K562 (cell line): ENCODE measurements around the gene MBP. TPM values are rescaled to one million over a fixed set of nuclear protein-coding genes. Genes with fewer than 3 reads are reported as not detected.

ENCODE experiments used
- ATAC-seq: fragments of 200-7000 bp; cut with Tn5 transposase; 3 replicates; pipeline ENCODE4 v1.9.1; 2020; ENCODE audit warnings: moderate library complexity
- BruUV-seq: library from RNA; stranded (reverse); fragments of 400-500 nt; replicated peaks from 2 replicates; lab custom pipeline; 2021; lab: Mats Ljungman, UMichigan
- CTCF ChIA-PET: fragments of 300-600 bp; formaldehyde crosslinking; extraction: SDS; loops from one replicate; lab custom pipeline; 2021; ENCODE audit warnings: low intra/inter-chr PET ratio; lab: Yijun Ruan, JAX
- POLR2A ChIA-PET: fragments of 300-600, 350-650 bp; sonication (Branson Sonifier 250); formaldehyde crosslinking; extraction: SDS; loops from one replicate; lab custom pipeline; 2021; ENCODE audit warnings: antibody characterized with exemption, inconsistent platforms; lab: Yijun Ruan, JAX
- DNase-seq, 4 experiments: peaks; one replicate each; pipeline versions ENCODE4 v3.0.0 to v3.0.0-alpha.2; 2011 to 2018; ENCODE audit warnings: low spot score in 3 of 4, mixed read lengths in 3 of 4; ENCODE audit errors: extremely low read depth in 1 of 4
- FAIRE-seq: peaks from 2 replicates; lab custom pipeline; 2011; peaks lifted over from hg19 to GRCh38; lab: Jason Lieb, UNC
- H2AFZ ChIP-seq: 2 replicates; pipeline ENCODE4 v1.6.0; 2011; ENCODE audit warnings: low read depth, low read length, control low read depth, inconsistent platforms
- H3K27ac ChIP-seq: fragments of 200-600 bp; 3 replicates; pipeline ENCODE4 v1.8.0; 2011; ENCODE audit warnings: low read depth, mild to moderate bottlenecking, control low read depth, inconsistent platforms, low read length, moderate library complexity, mixed read lengths; ENCODE audit errors: extremely low read depth
- H3K27me3 ChIP-seq, 2 experiments: fragments of 300-600 bp in 1 of 2; 2 replicates in 1 of 2; 3 replicates in 1 of 2; pipeline versions ENCODE4 v1.6.0 to v1.8.0; 2011; ENCODE audit warnings: inconsistent platforms in 2 of 2, low read length in 2 of 2, mild to moderate bottlenecking in 1 of 2, mixed read lengths in 1 of 2, moderate library complexity in 1 of 2; ENCODE audit not compliant: control insufficient read depth in 2 of 2, insufficient read depth in 2 of 2
- H3K36me3 ChIP-seq: fragments of 300-600 bp; 3 replicates; pipeline ENCODE4 v1.8.0; 2011; ENCODE audit warnings: mild to moderate bottlenecking, low read length, inconsistent platforms; ENCODE audit not compliant: control insufficient read depth, insufficient read depth
- H3K4me1 ChIP-seq, 2 experiments: fragments of 200-600 bp in 1 of 2; replicated peaks in 1 of 2; 2 replicates in 1 of 2; 3 replicates in 1 of 2; pipeline versions ENCODE4 v1.5.1 to v1.8.0; 2011; ENCODE audit warnings: inconsistent platforms in 2 of 2, low read length in 2 of 2, mild to moderate bottlenecking in 1 of 2, mixed read lengths in 1 of 2, moderate library complexity in 1 of 2; ENCODE audit not compliant: control insufficient read depth in 2 of 2, insufficient read depth in 2 of 2
- H3K4me2 ChIP-seq: 2 replicates; pipeline ENCODE4 v1.6.1; 2011; ENCODE audit warnings: low read length, control low read depth, inconsistent platforms, mixed read lengths; ENCODE audit not compliant: insufficient read depth
- H3K4me3 ChIP-seq: fragments of 200-600 bp; sonication (generic), shearing (Covaris generic); 2 replicates; pipeline ENCODE4 v1.5.1; 2016; ENCODE audit warnings: control low read depth, inconsistent platforms
- H3K79me2 ChIP-seq: fragments of 200-600 bp; 3 replicates; pipeline ENCODE4 v1.8.0; 2011; ENCODE audit warnings: low read length, inconsistent platforms; ENCODE audit not compliant: control insufficient read depth, insufficient read depth
- H3K9ac ChIP-seq, 2 experiments: 2 replicates each; pipeline versions ENCODE4 v1.6.0 to v1.6.1; 2011; ENCODE audit warnings: low read depth in 2 of 2, low read length in 2 of 2, control low read depth in 1 of 2, inconsistent platforms in 1 of 2, mild to moderate bottlenecking in 1 of 2, mixed read lengths in 1 of 2; ENCODE audit not compliant: insufficient read depth in 1 of 2
- H3K9me1 ChIP-seq: one replicate; pipeline ENCODE4 v1.6.0; 2011; ENCODE audit warnings: inconsistent platforms, mild to moderate bottlenecking, low read length, moderate library complexity; ENCODE audit not compliant: control insufficient read depth, insufficient read depth
- H3K9me3 ChIP-seq: replicated peaks from 2 replicates; pipeline ENCODE4 v1.5.1; 2011; ENCODE audit warnings: low read depth, low read length, inconsistent platforms; ENCODE audit not compliant: control insufficient read depth, insufficient read depth
- H4K20me1 ChIP-seq: replicated peaks from 2 replicates; pipeline ENCODE4 v1.6.1; 2011; ENCODE audit warnings: low read length, inconsistent platforms, mixed read lengths; ENCODE audit not compliant: control insufficient read depth, insufficient read depth
- NFXL1 ChIP-seq: fragments of 450-650 bp; formaldehyde crosslinking; IDR thresholded peaks from 2 replicates; pipeline ENCODE4 v1.4.0; 2021; ENCODE audit warnings: mild to moderate bottlenecking
- NONO ChIP-seq, 2 experiments: fragments of 200-400 bp in 1 of 2; fragments of 450-650 bp in 1 of 2; formaldehyde crosslinking in 1 of 2; IDR thresholded peaks; 2 replicates each; pipeline ENCODE4 v1.6.1; 2017; ENCODE audit warnings: low read depth in 2 of 2, mild to moderate bottlenecking in 2 of 2, moderate library complexity in 2 of 2, low read length in 1 of 2
- RBM15 ChIP-seq: fragments of 200-400 bp; formaldehyde crosslinking; IDR thresholded peaks from 2 replicates; pipeline ENCODE4 v1.6.1; 2018; ENCODE audit warnings: mild to moderate bottlenecking, low read length, moderate library complexity; ENCODE audit not compliant: insufficient read depth
- ZNF274 ChIP-seq: IDR thresholded peaks from 2 replicates; pipeline ENCODE4 v1.6.1; 2011; ENCODE audit warnings: low read depth, mild to moderate bottlenecking, low read length, moderate library complexity, borderline replicate concordance
- ZNF77 ChIP-seq: fragments of 250-450 bp; sonication (Bioruptor Pico); IDR thresholded peaks from 2 replicates; pipeline ENCODE4 v1.5.0; 2020
- WGBS: fragments of 100-300 bp; shearing (Covaris generic); methylation state at CpG from one replicate; pipeline ENCODE4 v1.1.6; 2016; ENCODE audit warnings: low coverage, mixed read lengths; ENCODE audit not compliant: insufficient coverage; ENCODE audit errors: missing lambda C conversion rate; 5-methylcytosine and 5-hydroxymethylcytosine counted together
- in situ Hi-C: fragments of 300-500 bp; cut with MboI; formaldehyde crosslinking; loops from 4 replicates; pipeline ENCODE4 v1.15.0; 2018; ENCODE audit warnings: inconsistent platforms, mixed read lengths
- intact Hi-C: fragments of 100-400 bp; cut with micrococcal nuclease; formaldehyde crosslinking; loops from 2 replicates; pipeline ENCODE4 v1.14.2; 2022
- polyA plus RNA-seq, 8 experiments: library from polyadenylated mRNA; depleted of rRNA in 4 of 8; stranded (reverse) in 5 of 8; unstranded in 3 of 8; fragments of >200 nt; fragmentation: Nextera tagmentation in 2 of 8; fragmentation: Illumina TruSeq in 1 of 8; extraction: Ambion mirVana in 2 of 8; extraction: Trizol in 1 of 8; gene quantifications; 2 replicates each; pipeline versions ENCODE4 v1.2.1 to v1.2.3, GENCODE V29; 2011 to 2014; ENCODE audit warnings: inconsistent platforms in 1 of 8, missing spikeins in 1 of 8
- total RNA-seq, 7 experiments: library from RNA; depleted of rRNA in 6 of 7; stranded (reverse); fragments of >200 nt in 6 of 7; fragmentation: Illumina TruSeq in 2 of 7; extraction: Trizol in 2 of 7; gene quantifications; 2 replicates each; pipeline versions ENCODE4 v1.2.1 to v1.2.3, GENCODE V29; 2011 to 2021; ENCODE audit warnings: low replicate concordance in 1 of 7
- TF ChIP-seq, protein P1 (sequence below): sonication (generic); formaldehyde crosslinking; IDR thresholded peaks from 2 replicates; pipeline ENCODE4 v1.9.0; 2022; ENCODE audit warnings: mild to moderate bottlenecking, missing genetic modification reagents

The MBP gene
- total and polyA plus RNA-seq, 9 of the 15 experiments (the other 6 are each of a cell fraction or from before 2014, with no cell fraction given), result 0.09 TPM; not detected in 8

DNA sequence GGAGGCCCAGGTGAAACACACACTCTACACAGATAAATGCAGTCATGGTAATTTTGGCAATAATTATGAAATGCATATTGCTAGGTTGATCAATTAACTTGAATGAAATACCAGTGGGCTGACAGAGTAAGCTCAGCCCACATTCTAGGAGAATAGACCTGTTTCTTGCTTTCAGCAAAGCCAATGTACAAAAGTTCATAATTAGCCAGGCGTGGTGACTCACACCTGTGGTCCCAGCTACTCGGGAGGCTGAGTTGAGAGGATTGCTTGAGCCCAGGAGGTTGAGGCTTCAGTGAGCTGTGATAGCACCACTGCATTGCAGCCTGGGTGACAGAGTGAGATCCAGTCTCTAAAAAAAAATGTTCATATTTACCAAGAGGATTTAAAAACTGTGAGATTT is 15.7 kb upstream of the MBP start:
- Histone ChIP-seq H3K36me3 (no peaks in the 10 kb centered on the region), H3K27ac (no peak overlapping the region)
- DNase-seq, result no peak
- in situ Hi-C loops, result no loop called here
- TF ChIP-seq, protein P1, sequence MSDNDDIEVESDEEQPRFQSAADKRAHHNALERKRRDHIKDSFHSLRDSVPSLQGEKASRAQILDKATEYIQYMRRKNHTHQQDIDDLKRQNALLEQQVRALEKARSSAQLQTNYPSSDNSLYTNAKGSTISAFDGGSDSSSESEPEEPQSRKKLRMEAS (CRISPR knock-in tag), result no peak
- TF ChIP-seq RBM15 (no peak), NFXL1 (CRISPR knock-in tag) (no peak), ZNF274 (no peak)
- TF ChIP-seq, all 486 proteins: peak for 0
- no peaks in the 10 kb centered on the region for H3K4me1 ChIP-seq
- H3K27me3 ChIP-seq, result peaks cover 0 to 6% of the 10 kb centered on the region in 2 experiments; a peak in 2 of 5 replicates
- no peaks in the 10 kb centered on the region for H3K9me1 ChIP-seq
- CTCF ChIA-PET, result no interaction called here
- no TSS peak for BruUV-seq
- POLR2A ChIA-PET, result interaction anchor here (0.6 kb wide), 1 partner anchor 30 kb away, joined by 3 read pairs; no protein-coding TSS in a partner anchor
- H2AFZ ChIP-seq, result no peak overlapping the region
- H3K4me3 ChIP-seq, result no peak overlapping the region
- intact Hi-C loops, result no loop called here
- no peaks in the 10 kb centered on the region for H4K20me1 ChIP-seq
- 0% methylated on average over 2 of the region's 2 CpGs for WGBS
- no peak overlapping the region for H3K9ac ChIP-seq
- no peak overlapping the region for H3K4me2 ChIP-seq
- no peak for FAIRE-seq
- no peak for ATAC-seq
- no peaks in the 10 kb centered on the region for H3K9me3 ChIP-seq
- H3K79me2 ChIP-seq, result no peaks in the 10 kb centered on the region

DNA sequence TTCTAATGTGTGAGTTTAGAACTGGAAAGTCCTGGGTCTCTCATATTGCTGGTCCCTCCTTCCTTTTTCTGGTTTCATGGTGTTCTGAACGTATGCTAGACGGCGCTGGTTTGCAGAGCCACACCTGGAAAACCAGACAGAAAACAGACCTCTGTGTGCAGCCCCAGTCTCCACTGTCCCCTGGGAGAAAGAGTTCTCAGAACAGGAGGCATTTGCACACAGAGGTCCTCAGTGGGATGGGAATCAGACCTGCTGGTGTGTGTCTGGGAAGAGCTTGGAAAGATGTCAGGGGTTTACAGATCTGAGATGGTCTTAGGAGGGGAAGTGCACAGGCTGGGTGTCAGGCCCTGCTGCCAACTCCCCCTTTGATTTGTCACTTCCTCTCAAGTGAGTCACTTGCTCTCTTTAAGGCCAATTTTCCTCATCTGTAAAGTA is 14.9 kb upstream of the MBP start:
- Histone ChIP-seq H3K4me3 (no peak overlapping the region), H3K79me2 (no peaks in the 10 kb centered on the region), H3K9me1 (no peaks in the 10 kb centered on the region), H2AFZ (no peak overlapping the region), H3K9me3 (no peaks in the 10 kb centered on the region), H4K20me1 (no peaks in the 10 kb centered on the region), H3K27me3 (peaks cover 0 to 6% of the 10 kb centered on the region in 2 experiments; a peak in 2 of 5 replicates), H3K9ac (no peak overlapping the region), H3K27ac (no peak overlapping the region), H3K4me2 (no peak overlapping the region), H3K36me3 (no peaks in the 10 kb centered on the region), H3K4me1 (no peaks in the 10 kb centered on the region)
- WGBS, result 0% methylated on average over 3 of the region's 3 CpGs
- FAIRE-seq (no peak), ATAC-seq (no peak), DNase-seq (no peak)
- intact Hi-C loops (no loop called here), in situ Hi-C loops (no loop called here)
- POLR2A ChIA-PET, result no interaction called here
- BruUV-seq, result no TSS peak
- TF ChIP-seq ZNF77 (CRISPR knock-in tag), result no peak
- TF ChIP-seq NONO (IDR thresholded peaks at IDR 0.05; ENCODE audit: low read depth in 2 of 2, low read length in 1 of 2), result no peak
- CTCF ChIA-PET, result no interaction called here
